PFSK-1 (cell line): Measurements from ENCODE around the gene STRN4.

ENCODE experiments used
- FOXP2 ChIP-seq: optimal IDR thresholded peaks from 2 replicates; pipeline ENCODE3; 2011; ENCODE audit warnings: borderline replicate concordance, control low read depth, inconsistent platforms; ENCODE audit not compliant: insufficient read depth; ENCODE audit errors: extremely low read length, extremely low read depth
- POLR2AphosphoS5 ChIP-seq: IDR thresholded peaks from 2 replicates; pipeline ENCODE4 v1.6.1; 2012; ENCODE audit warnings: low read depth, mild to moderate bottlenecking, control low read depth, low read length, moderate library complexity
- REST ChIP-seq, 2 experiments: IDR thresholded peaks; 2 replicates each; pipeline versions ENCODE4 v1.6.1 to v1.8.0; 2011 to 2012; ENCODE audit warnings: low read depth in 2 of 2, low read length in 2 of 2, control low read depth in 1 of 2, inconsistent platforms in 1 of 2, mild to moderate bottlenecking in 1 of 2, moderate library complexity in 1 of 2; ENCODE audit not compliant: insufficient read depth in 1 of 2
- SIN3A ChIP-seq: IDR thresholded peaks from 2 replicates; pipeline ENCODE4 v1.6.1; 2012; ENCODE audit warnings: mild to moderate bottlenecking, low read length, moderate library complexity, borderline replicate concordance; ENCODE audit not compliant: insufficient read depth
- TAF1 ChIP-seq: IDR thresholded peaks from 2 replicates; pipeline ENCODE4 v1.6.1; 2012; ENCODE audit warnings: low read length, control low read depth, borderline replicate concordance; ENCODE audit not compliant: insufficient read depth

Gene STRN4

GRCh38 chr19:46685189-46685588 is 61.1 kb downstream of the STRN4 start:
- no peak for TF ChIP-seq SIN3A
- no peak for TF ChIP-seq REST (IDR thresholded peaks at IDR 0.05; ENCODE audit: insufficient read depth in 1 of 2, low read depth in 2 of 2, low read length in 2 of 2)
- no peak for TF ChIP-seq TAF1
- no peak for TF ChIP-seq POLR2AphosphoS5
- no peak for TF ChIP-seq FOXP2

GRCh38 chr19:46678110-46678732 is 68.0 kb downstream of the STRN4 start:
- TF ChIP-seq POLR2AphosphoS5 = no peak
- TF ChIP-seq TAF1 = no peak
- TF ChIP-seq SIN3A = no peak
- no peak for TF ChIP-seq FOXP2
- TF ChIP-seq REST (IDR thresholded peaks at IDR 0.05; ENCODE audit: insufficient read depth in 1 of 2, low read depth in 2 of 2, low read length in 2 of 2) = no peak

GRCh38 chr19:46674416-46675178 is 71.7 kb downstream of the STRN4 start:
- no peak for TF ChIP-seq FOXP2
- no peak for TF ChIP-seq POLR2AphosphoS5
- no peak for TF ChIP-seq TAF1
- no peak for TF ChIP-seq SIN3A

- no peak for TF ChIP-seq TAF1
- TF ChIP-seq FOXP2 = no peak
- no peak for TF ChIP-seq REST (IDR thresholded peaks at IDR 0.05; ENCODE audit: insufficient read depth in 1 of 2, low read depth in 2 of 2, low read length in 2 of 2)
- TF ChIP-seq SIN3A = no peak
Observed at GRCh38 chr19:46670813-46671212, 75.4 kb downstream of the STRN4 start.
